CD4-positive, alpha-beta T cell treated with Interleukin-6 for 4 hours (primary cell): ENCODE data around the gene RNH1.
A peak's percentile ranks its signal among the peaks of the same experiment; 100 is the strongest.

Experiments
- DNase-seq: peaks from one replicate; pipeline ENCODE4 v3.0.0-alpha.2; 2020; ENCODE audit warnings: mixed read lengths

RNH1 gene

DNA sequence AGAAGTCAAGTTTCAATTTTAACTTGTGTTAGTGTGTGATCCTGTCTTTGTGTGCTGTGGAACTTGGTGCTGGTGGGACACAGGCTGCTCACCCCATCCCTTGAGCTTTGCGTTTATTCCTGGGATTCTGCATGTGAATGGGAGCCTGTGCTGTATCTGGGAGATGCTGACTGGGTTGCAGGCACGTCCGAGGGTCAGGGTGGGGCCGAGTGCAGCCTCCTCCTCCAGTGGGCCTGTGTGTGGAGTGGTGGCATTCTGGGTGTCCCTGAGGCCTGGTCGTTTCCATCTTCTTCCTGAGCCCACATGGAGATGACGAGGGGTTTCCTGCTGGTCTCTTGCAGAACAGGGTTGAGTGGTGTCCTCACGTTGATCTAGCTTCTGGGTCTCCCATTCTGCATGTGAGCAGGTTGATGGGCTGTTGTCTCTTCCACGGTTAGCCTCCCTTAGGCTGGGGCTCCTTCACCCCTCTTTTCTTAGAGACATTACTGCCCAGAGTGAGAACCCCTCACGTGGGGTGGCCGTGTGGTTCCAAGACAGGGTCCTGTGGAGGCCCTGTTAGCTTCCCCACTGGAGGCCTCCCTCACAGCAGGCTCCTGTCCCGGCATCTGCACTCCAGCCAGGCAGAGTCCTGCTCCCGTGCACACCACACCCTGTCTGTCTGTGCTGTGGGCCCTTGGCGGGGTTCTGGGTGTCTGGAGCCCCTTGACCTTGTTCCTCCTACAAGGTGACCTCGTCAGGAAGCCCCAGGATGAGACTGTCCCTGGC, 52.1 kb downstream of the RNH1 start:
- DNase-seq, result no peak

DNA sequence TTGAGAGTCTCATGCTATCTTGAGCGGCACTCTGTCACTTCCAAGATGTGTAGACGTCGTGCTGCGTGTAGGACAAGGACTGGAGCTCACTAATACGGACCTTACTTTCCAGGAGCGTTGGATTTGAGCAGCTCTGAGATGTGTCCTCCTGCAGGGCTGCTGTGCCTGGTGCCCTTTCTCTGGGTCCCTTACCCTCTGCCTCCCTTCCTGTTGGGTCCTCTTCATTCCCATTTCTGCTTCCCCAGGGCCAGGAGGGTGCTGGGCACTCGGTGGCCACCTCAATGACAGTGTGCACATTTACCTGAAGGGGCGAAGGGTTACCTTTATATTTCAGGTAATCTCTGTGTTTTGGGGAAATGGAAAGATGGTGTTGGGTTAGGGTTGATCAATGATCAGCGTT, 53.0 kb downstream of the RNH1 start:
- DNase-seq, result no peak

DNA sequence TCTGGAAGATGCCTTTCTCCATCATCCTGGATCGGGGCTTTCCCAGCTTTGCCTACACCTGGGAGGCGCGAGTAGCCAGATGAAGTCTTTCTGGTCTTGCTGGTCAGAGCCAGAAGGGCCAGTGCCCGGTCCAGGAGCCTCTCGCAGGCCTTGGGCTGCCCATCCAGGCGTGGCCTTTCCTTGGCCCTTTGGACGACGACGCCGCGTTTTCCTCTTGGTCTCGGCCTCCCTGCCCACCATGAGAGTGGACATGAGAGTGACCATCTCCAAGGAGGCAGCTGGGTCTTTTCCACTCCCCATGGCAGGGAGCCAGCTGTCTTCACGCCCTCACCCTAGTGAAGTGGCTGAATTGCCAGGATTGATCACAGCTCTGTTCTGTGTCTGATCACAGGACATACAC, 53.5 kb downstream of the RNH1 start:
- DNase-seq, result no peak

DNA sequence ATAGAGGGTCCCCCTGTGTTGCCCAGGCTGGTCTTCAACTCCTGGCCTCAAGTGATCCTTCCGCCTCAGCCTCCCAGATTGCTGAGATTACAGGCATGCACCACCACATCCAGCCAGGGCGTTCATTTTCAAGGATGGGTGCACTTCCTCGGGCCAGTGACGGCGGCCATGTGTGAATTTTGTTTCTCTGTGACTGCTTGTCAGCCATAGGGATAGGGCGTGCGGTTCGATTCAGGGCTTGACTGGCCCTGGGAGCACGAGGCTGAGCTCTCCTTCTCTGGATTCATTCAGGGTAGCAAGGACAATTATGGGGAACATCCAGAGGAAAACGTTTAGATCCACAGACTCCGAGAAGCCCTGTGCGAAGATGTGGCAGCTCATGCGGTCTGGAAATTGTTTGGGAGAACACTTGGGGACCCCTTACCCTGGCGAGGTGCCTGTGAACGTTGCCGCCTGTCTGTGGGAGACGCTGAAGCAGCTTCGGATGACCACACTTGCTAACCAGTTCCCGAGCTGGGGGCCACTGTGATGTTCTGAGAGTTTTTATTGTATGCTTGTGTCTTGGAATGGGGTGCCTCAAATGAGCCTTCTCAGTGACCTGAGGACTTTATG, 54.0 kb downstream of the RNH1 start:
- no peak for DNase-seq

DNA sequence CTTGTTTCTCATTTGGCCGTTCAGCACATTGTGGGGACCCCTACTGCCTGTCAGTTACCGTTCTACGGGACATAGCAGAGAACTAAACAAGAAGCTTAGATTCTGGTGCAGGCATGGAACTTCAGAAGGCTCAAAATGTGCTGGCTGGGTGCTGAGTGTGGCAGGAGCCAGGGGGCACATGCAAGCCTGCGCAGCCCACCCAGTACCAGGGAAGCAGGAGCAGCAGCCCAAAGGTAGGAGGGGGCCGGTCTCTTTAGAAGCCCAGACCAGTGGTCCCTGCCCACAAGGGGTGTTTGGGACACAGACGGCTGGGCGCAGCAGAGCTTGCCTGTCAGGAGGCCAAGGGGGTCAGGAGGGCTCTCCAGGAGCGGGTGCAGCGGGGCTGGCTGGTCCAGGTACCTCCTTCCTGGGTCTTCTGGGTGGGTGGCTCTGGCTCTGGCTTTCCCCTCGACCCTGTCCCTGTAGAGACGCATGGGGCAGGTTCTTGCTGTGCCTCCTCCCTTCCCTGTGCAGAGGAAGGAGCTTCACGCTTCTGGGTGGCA, 54.8 kb downstream of the RNH1 start:
- DNase-seq, result no peak

DNA sequence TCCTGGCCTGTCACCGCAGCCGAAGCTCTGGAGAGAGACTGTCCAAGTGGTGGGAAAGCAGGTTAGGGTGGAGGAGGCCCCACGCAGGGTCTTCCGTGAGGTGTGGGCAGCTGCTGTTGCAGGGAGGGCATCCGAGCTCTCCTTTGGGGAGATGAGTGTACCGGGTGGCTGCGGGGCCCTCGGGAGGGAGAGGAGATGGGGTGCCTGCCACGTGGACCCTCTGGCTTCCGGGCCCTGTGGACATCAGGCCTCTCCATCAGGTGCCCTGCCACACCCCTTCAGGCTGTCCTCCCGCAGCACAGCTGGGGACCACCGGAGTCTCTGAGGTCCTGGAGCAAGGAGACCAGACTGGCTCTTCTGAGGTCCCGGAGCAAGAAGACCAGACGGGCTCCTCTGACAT, 55.3 kb downstream of the RNH1 start:
- DNase-seq, result no peak

DNA sequence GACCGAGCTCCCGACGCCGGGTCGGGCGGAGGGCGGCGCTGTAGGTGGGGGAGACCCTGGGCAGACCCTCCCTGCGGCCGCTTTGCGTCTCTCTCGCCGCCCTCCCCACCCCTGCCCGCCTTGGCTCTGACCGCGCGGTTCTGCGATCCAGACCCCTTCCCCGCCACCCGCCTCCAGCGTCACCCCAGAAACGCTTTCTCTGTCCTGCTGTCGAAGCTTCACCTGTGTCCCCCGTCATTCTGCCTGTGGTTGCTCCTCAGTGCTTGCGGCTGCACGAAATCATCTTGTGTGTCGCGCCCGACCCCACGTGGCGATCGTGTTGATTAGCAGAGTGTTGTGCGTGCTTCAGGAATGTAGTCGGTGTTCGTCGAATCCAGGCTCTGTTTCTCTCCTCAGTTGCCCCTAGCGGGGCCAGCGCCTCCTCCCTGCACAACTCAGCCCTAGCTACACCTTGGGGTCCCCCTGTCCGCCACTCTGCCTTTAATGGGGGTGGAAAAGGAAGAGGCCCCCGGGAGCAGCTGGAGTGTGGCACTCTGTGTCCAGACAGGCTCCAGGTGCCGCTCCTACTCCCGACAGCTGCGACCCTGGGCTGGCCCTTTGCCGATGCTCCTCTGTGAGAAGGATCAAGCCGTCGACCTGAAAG, 56.1 kb downstream of the RNH1 start:
- DNase-seq, result peak; percentile 86

DNA sequence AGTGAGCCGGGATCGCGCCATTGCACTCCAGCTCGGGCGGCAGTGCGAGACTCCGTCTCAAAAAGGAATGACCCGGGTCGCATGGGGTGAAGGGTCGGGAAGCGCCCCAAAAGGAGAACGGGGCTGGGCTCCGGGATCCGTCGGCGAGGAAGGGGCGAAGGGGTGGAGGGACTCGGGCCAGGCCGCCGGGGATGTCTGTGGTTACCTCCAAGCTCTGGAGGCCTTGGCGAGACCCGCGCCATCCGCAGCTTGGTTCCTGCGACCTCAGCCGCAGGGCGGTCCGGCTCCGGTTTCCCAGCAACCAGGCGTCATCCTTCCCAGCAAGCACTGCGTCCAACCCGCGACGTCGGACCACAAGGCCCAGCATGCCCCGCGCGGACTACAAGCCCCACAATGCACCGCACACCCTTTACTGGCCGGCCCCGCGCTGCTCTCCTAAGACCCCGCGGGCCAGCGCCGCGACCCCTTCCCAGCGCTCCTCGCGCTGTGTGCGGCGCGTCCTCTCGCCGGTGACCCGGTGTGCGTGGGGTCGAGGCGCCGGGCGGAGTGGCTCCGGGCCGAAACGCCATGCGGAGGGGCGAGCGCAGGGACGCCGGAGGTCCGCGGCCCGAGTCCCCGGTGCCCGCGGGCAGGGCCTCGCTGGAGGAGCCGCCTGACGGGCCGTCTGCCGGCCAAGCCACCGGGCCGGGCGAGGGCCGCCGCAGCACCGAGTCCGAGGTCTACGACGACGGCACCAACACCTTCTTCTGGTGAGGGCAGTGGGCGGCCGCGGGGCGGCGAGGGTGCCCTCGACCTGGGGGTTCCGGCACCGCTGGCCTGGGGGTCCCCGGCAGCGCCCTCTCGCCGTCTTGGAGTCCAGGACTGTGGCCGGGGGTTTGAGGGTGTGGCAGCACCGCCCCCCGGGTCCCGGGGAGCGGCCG, 56.9 kb downstream of the RNH1 start, which contains the start of gene PTDSS2:
TSS of gene PTDSS2 (plus strand) at position 391 of the 920 bp plus-strand sequence. CDS start at position 568, 177 bp downstream.
- peak; percentile 96 for DNase-seq

DNA sequence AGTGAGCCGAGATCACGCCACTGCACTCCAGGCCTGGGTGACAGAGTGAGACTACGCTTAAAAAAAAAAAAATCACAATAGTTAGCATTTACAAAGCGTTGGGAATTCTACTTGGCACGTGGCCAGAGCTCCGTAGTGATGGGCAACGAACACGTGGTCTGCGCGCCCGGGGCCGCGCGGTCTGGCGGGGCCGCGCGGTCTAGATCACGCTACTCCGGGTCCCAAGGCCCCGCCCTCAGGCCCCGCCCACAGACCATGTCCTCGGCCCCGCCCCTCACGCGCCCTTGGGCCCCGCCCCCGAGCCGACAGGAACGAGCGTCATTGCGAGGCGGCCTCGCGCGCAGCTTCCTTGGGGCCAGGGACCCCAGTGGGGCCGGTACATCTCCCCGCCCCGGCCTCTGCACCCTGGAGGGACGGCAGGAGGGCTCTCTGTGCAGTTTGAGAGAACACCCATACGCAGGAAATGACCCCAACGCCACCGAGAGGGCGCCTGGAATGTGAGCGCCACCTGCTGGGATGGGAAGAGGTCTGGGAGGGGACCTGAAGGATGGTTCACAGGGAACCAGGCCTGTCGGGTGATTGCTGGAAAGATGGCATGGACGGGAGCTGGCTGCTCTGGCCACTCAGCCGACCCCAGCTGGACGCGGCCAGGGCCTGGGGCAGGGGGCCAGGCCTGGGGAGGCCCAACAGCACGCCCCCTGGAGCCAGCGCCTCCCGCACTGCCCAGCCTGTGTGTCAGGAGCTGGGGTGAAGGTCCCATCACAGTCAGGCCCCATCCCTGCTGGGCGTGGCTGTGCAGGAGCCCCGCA, 58.9 kb downstream of the RNH1 start:
- peak; percentile 97 for DNase-seq

DNA sequence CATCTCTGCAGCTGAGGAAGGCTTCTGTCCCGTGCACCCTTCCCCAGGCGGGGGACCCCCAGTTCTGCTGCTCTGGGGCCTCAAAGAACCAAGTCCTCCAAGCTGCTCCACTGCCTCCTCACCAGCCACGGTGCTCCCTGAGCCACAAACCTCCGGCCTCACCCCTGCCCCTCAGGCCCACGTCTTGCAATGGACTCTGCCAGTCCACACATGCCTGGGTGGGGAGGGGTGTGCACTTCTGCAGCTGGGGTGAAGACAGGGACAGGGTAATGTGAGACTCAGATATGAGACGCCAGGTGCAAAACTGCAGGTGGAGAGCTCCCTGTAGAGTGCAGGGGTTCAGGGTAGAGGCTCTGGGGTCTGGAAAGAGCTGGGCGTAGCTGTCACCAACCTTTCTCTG, 60.2 kb downstream of the RNH1 start:
- DNase-seq, result no peak

DNA sequence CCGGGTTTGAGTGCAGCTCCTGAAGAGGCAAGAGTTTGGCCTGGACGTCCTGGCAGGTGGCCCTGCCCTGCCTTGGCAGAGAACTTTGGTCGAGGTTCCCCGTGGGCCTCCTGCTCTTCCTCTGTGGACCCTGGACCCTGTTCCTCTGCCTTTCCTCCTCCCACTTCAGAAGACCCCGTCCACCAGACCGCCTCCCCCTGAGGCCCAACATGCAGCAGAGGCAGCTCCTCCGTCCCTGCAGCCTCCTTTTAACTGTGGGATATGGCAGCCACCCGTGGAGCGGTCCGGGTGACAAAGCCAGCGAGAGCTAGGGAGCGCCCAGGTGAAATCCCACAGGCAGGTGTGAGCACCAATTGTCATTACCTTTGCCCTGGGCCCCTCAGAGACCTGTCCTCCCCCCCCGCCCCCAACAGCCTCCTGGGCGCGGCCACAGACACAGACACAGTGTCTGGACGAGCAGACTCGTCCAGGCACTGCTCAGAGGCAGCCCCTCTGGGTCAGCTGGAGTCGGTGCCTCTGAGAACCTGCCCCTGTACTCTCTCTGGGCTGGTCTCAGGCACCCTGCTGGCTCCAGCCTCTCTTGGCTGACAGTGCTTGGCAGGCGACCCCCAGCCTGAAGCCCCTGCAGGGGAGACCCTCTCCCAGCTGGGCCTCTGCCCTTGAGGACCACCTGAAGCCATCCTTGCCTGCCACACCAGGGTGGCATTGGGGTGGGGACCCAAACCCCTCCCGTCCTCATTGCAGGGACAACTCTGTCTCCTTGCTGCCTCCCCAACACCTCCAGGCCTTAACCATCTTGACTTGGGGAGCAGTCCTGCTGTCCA, 61.1 kb downstream of the RNH1 start:
- no peak for DNase-seq
